OCI-LY7 (cell line): ENCODE data around the gene CCR7. TPM values are rescaled to one million over a fixed set of nuclear protein-coding genes. Genes with fewer than 3 reads are reported as not detected.
A peak's percentile ranks its signal among the peaks of the same experiment; 100 is the strongest.

Experiments
- BruUV-seq: library from RNA; stranded (reverse); fragments of 400-500 nt; replicated peaks from 2 replicates; lab custom pipeline; 2021; lab: Mats Ljungman, UMichigan
- CTCF ChIA-PET: fragments of 300-600 bp; sonication (Branson Sonifier 250); formaldehyde crosslinking; loops from one replicate; lab custom pipeline; 2022; ENCODE audit warnings: antibody characterized with exemption; ENCODE audit not compliant: unreplicated experiment; lab: Charles Lee
- POLR2A ChIA-PET: fragments of 300-600 bp; sonication (Branson Sonifier 250); formaldehyde crosslinking; loops from one replicate; lab custom pipeline; 2022; ENCODE audit warnings: antibody characterized with exemption; lab: Charles Lee
- DNase-seq: peaks from one replicate; pipeline ENCODE4 v3.0.0-alpha.2; 2015; ENCODE audit warnings: low spot score
- H2AFZ ChIP-seq: fragments of 200-600 bp; sonication (generic), shearing (Covaris generic); 2 replicates; pipeline ENCODE4 v1.6.1; 2014; ENCODE audit warnings: mild to moderate bottlenecking, antibody characterized with exemption, low read length, moderate library complexity
- H3K27ac ChIP-seq: fragments of 200-600 bp; sonication (generic); 2 replicates; pipeline ENCODE4 v1.5.1; 2014; ENCODE audit warnings: mixed run types, low read depth, mild to moderate bottlenecking, moderate library complexity, low read length, inconsistent platforms; ENCODE audit not compliant: poor library complexity, severe bottlenecking
- H3K36me3 ChIP-seq: fragments of 200-600 bp; sonication (generic); 2 replicates; pipeline ENCODE4 v1.6.1; 2014; ENCODE audit warnings: mild to moderate bottlenecking, antibody characterized with exemption, low read length, moderate library complexity, mixed read lengths; ENCODE audit not compliant: insufficient read depth
- H3K4me1 ChIP-seq: fragments of 200-600 bp; sonication (generic); 2 replicates; pipeline ENCODE4 v1.5.1; 2014; ENCODE audit warnings: mild to moderate bottlenecking, low read length; ENCODE audit not compliant: insufficient read depth, poor library complexity, severe bottlenecking
- H3K4me2 ChIP-seq: fragments of 200-600 bp; sonication (generic); 2 replicates; pipeline ENCODE4 v1.6.1; 2014; ENCODE audit warnings: mild to moderate bottlenecking, low read length
- H3K4me3 ChIP-seq: fragments of 200-600 bp; sonication (generic); 2 replicates; pipeline ENCODE4 v1.5.1; 2014; ENCODE audit warnings: mild to moderate bottlenecking, low read depth, low read length; ENCODE audit not compliant: poor library complexity, severe bottlenecking
- H3K79me2 ChIP-seq: fragments of 200-600 bp; sonication (generic); 2 replicates; pipeline ENCODE4 v1.6.1; 2016; ENCODE audit warnings: low read depth, mild to moderate bottlenecking, low read length, moderate library complexity, mixed read lengths; ENCODE audit not compliant: insufficient read depth
- H3K9me2 ChIP-seq: fragments of 200-600 bp; sonication (generic); 2 replicates; pipeline ENCODE4 v1.6.1; 2016; ENCODE audit warnings: mild to moderate bottlenecking, low read length, mixed read lengths; ENCODE audit not compliant: insufficient read depth
- H3K9me3 ChIP-seq: fragments of 200-600 bp; sonication (generic); 2 replicates; pipeline ENCODE4 v1.6.1; 2014; ENCODE audit warnings: mild to moderate bottlenecking, mixed run types, low read length, mixed read lengths
- H4K20me1 ChIP-seq: fragments of 200-600 bp; sonication (generic); 2 replicates; pipeline ENCODE4 v1.6.1; 2014; ENCODE audit warnings: mild to moderate bottlenecking, antibody characterized with exemption, low read length, moderate library complexity, mixed read lengths; ENCODE audit not compliant: insufficient read depth
- EZH2phosphoT487 ChIP-seq: fragments of 200-600 bp; sonication (generic); IDR thresholded peaks from 2 replicates; pipeline ENCODE4 v1.6.1; 2018; ENCODE audit warnings: low read depth, borderline replicate concordance, mild to moderate bottlenecking, mixed run types, antibody characterized with exemption, low read length, moderate library complexity, mixed read lengths
- intact Hi-C: fragments of 100-400 bp; cut with micrococcal nuclease; formaldehyde crosslinking; loops from one replicate; pipeline ENCODE4 v1.10.0; 2022; ENCODE audit not compliant: unreplicated experiment
- total RNA-seq, 2 experiments: library from RNA; depleted of rRNA in 1 of 2; stranded (reverse); fragments of >200 nt in 1 of 2; shearing (Covaris generic) in 1 of 2; gene quantifications; 2 replicates each; pipeline ENCODE4 v1.2.3, GENCODE V29; 2014 to 2022
- TF ChIP-seq, protein P1 (sequence below): fragments of 200-600 bp; sonication (generic); conservative IDR thresholded peaks from 2 replicates; pipeline ENCODE4 v1.5.1; 2014; ENCODE audit warnings: mild to moderate bottlenecking, antibody characterized with exemption, low read length, moderate library complexity, mixed read lengths

CCR7 gene
- total RNA-seq, 2 experiments from 2014 or later = 0.48 to 2.3 TPM

DNA sequence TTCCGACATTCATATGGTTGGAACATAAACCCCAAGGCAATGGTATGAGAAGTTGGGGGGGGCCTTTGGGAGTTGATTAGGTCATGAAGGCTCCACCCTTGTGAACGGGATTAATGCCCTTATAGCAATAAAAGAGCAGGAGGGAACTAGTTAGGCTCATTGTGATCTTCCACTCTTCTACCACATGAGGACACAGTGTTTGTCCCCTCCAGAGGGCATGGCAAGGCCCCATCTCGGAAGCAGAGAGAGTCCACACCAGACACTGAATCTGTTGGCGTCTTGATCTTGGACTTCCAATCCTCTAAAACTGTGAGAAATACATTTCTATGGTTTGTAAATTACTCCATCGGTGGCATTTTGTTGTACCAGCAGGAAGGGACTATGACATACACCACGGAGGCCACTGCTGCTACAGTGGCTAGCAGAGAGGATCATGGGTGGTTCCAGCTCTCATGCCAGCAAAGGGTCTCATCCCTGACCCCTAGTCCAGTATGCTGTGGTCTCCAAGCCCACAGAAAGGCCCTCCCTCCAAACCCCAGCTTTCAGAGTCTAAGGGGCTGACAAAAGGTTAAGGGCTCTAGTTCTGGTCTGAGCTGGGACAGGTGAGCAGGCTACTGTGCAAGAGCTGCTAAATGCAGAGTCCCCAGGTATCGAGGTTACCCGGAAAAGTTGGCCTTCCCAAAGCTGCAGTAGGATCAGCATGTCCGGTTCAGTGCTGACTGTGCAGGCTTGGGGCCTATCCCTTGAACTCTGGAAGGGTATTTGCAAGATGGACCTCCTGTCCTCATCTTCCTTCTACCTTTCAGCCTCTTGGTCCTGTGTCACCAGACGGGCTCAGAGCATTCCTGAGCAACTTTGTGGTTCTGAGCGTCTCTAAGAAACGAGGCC lies 12.2 kb downstream of the CCR7 start:
- Histone ChIP-seq H2AFZ (peak overlapping the region; percentile 26; the same call in 1 of the 2 replicates), H3K4me3 (no peak overlapping the region), H3K9me2 (no peaks in the 10 kb centered on the region), H3K9me3 (no peaks in the 10 kb centered on the region), H3K36me3 (no peaks in the 10 kb centered on the region), H4K20me1 (no peaks in the 10 kb centered on the region), H3K4me1 (peaks cover 31% of the 10 kb centered on the region), H3K79me2 (no peaks in the 10 kb centered on the region), H3K27ac (peak overlapping the region; percentile 5), H3K4me2 (peak overlapping the region; percentile 25; the same call in 1 of the 2 replicates)
- ChIA-PET CTCF (no interaction called here), POLR2A (no interaction called here)
- DNase-seq = no peak
- TF ChIP-seq EZH2phosphoT487 = no peak
- intact Hi-C loops = no loop called here
- BruUV-seq = no TSS peak

DNA sequence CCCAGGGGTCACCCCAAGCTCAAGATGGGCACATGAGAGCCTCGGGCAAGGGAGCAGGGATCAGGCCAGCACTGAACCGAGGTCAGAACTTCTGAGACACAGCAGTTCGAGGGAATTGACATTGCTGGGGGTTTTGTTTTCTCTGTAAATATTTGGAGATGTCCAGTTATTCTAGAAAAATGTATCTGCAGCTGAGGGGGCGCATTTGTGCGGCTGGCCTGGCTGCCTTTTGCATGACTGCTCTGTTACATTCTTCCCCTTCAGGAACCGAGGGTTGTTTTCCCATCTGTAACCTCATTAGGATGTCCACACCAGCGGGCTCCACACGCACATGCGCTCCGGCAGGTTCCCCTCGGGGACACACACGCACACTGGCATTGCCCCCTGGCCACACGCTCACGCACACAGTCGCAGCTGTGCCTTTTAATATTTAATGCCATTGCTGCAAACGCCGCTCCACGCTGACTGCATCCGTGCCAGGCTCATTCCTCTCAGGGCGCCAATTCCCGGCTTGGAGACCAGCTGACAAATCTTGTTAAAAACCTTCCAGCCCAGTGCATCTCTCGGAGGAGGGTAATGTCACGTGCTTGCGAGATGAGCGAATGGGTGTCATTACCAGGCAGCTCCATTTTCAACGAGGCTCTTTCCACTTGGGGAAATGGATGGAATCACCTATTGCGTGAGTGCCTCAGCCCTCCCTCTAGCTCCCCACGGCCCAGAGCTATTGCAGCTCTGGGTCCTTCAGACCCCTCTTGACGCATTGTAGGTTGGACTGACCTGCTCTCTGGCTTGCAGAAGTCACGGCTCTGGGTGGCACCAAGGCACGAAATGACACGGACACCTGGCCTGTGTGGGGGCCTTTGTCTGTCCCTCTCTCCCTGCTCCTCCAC lies 13.1 kb downstream of the CCR7 start:
- ChIA-PET CTCF (interaction anchor here (1.2 kb wide), 1 partner anchor 8 kb away, joined by 3 read pairs; no protein-coding TSS in a partner anchor), POLR2A (no interaction called here)
- Histone ChIP-seq H3K36me3 (no peaks in the 10 kb centered on the region), H3K4me3 (no peak overlapping the region), H3K9me2 (no peaks in the 10 kb centered on the region), H3K9me3 (no peaks in the 10 kb centered on the region), H3K27ac (no peak overlapping the region), H3K79me2 (no peaks in the 10 kb centered on the region), H3K4me2 (no peak overlapping the region), H3K4me1 (peaks cover 40% of the 10 kb centered on the region), H2AFZ (no peak overlapping the region), H4K20me1 (no peaks in the 10 kb centered on the region)
- DNase-seq = no peak
- no TSS peak for BruUV-seq
- TF ChIP-seq, protein P1, sequence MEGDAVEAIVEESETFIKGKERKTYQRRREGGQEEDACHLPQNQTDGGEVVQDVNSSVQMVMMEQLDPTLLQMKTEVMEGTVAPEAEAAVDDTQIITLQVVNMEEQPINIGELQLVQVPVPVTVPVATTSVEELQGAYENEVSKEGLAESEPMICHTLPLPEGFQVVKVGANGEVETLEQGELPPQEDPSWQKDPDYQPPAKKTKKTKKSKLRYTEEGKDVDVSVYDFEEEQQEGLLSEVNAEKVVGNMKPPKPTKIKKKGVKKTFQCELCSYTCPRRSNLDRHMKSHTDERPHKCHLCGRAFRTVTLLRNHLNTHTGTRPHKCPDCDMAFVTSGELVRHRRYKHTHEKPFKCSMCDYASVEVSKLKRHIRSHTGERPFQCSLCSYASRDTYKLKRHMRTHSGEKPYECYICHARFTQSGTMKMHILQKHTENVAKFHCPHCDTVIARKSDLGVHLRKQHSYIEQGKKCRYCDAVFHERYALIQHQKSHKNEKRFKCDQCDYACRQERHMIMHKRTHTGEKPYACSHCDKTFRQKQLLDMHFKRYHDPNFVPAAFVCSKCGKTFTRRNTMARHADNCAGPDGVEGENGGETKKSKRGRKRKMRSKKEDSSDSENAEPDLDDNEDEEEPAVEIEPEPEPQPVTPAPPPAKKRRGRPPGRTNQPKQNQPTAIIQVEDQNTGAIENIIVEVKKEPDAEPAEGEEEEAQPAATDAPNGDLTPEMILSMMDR = no peak
- TF ChIP-seq EZH2phosphoT487 = no peak
- intact Hi-C loops = no loop called here

DNA sequence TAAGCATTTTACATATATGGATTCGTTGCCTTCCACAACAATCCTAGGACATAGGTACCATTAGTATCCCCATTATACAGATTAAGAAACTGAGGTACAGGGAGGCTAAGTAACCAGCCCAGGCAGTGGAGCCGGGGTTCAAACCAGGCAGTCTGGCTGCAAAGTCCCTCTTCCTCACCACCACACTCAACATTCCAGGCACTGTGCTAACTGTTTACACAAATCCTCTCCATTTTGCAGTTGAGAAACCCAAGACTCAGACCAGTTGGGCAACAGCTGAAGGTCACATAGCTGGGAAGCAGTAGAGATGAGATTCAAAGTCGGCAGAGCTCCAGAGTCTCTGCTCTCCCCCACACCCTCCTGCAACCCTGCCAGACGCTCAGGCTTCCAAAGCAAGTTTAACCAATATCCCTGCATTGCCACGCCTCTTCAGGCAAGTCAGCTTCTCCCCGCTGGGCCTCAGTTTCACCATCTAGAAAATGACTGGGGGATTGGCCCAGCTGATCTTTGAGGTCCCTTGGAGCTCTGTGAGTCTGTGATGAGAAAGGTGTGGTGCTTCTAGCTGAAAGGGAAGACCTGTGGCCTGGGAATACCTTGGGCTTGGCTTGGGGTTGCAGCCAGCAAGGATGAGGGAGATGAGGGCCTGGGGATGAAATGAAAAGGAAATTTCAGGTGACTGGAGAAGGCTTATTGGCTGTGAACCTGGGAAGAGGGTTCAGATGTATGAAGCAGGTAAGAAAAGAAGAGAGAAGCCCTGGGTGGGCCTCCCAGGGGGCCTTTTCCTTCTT lies 14.0 kb downstream of the CCR7 start:
- H3K4me3 ChIP-seq = no peak overlapping the region
- peaks cover 44% of the 10 kb centered on the region for H3K4me1 ChIP-seq
- ChIA-PET CTCF (interaction anchor here (1.2 kb wide), 1 partner anchor 9 kb away, joined by 3 read pairs; no protein-coding TSS in a partner anchor), POLR2A (no interaction called here)
- H3K4me2 ChIP-seq = no peak overlapping the region
- no peak overlapping the region for H2AFZ ChIP-seq
- H3K9me2 ChIP-seq = no peaks in the 10 kb centered on the region
- H3K36me3 ChIP-seq = no peaks in the 10 kb centered on the region
- no peak for DNase-seq
- no peaks in the 10 kb centered on the region for H3K9me3 ChIP-seq
- no TSS peak for BruUV-seq
- TF ChIP-seq EZH2phosphoT487 = no peak
- TF ChIP-seq, protein P1 = no peak
- H3K79me2 ChIP-seq = no peaks in the 10 kb centered on the region
- no peak overlapping the region for H3K27ac ChIP-seq
- H4K20me1 ChIP-seq = no peaks in the 10 kb centered on the region
- intact Hi-C loops = no loop called here
